H1 (cell line): ENCODE data around the gene SLC24A4. TPM values are rescaled to one million over a fixed set of nuclear protein-coding genes. Genes with fewer than 3 reads are reported as not detected.

Source experiments
- CTCF ChIA-PET: fragments of 300-600 bp; sonication (Branson Sonifier 250); formaldehyde crosslinking; loops from one replicate; lab custom pipeline; 2021; ENCODE audit not compliant: partially characterized antibody; lab: Charles Lee
- POLR2A ChIA-PET: fragments of 300-600 bp; sonication (Branson Sonifier 250); formaldehyde crosslinking; loops from one replicate; lab custom pipeline; 2021; ENCODE audit warnings: inconsistent platforms; ENCODE audit not compliant: partially characterized antibody; lab: Charles Lee
- DNase-seq, 2 experiments: peaks; one replicate each; pipeline versions ENCODE4 v3.0.0 to v3.0.0-alpha.2; 2010 to 2022; ENCODE audit warnings: low spot score in 2 of 2, low read depth in 1 of 2, mixed read lengths in 1 of 2
- FAIRE-seq: peaks from 2 replicates; lab custom pipeline; 2011; peaks lifted over from hg19 to GRCh38; lab: Jason Lieb, UNC
- H2AFZ ChIP-seq: 2 replicates; pipeline ENCODE4 v1.8.1; 2012; ENCODE audit warnings: low read length, inconsistent platforms
- H2AK5ac ChIP-seq: 2 replicates; pipeline ENCODE4 v1.6.1; 2013; ENCODE audit warnings: low read depth, low read length
- H2BK120ac ChIP-seq: replicated peaks from 2 replicates; pipeline ENCODE3; 2013; ENCODE audit warnings: low read depth, low read length, inconsistent platforms
- H2BK12ac ChIP-seq: 2 replicates; pipeline ENCODE4 v1.6.1; 2013; ENCODE audit warnings: low read depth, low read length
- H2BK15ac ChIP-seq: 2 replicates; pipeline ENCODE4 v1.6.1; 2013; ENCODE audit warnings: low read length
- H2BK20ac ChIP-seq: 2 replicates; pipeline ENCODE4 v1.6.1; 2013; ENCODE audit warnings: low read length
- H2BK5ac ChIP-seq: 2 replicates; pipeline ENCODE4 v1.6.1; 2013; ENCODE audit warnings: low read depth, low read length
- H3K14ac ChIP-seq: 2 replicates; pipeline ENCODE4 v1.6.1; 2013; ENCODE audit warnings: inconsistent platforms; ENCODE audit not compliant: insufficient read length
- H3K18ac ChIP-seq: 2 replicates; pipeline ENCODE4 v1.6.1; 2013; ENCODE audit warnings: low read length; ENCODE audit errors: extremely low read depth
- H3K23ac ChIP-seq: 2 replicates; pipeline ENCODE4 v1.6.1; 2013; ENCODE audit warnings: inconsistent platforms; ENCODE audit not compliant: insufficient read length
- H3K23me2 ChIP-seq: 2 replicates; pipeline ENCODE4 v1.6.1; 2013; ENCODE audit warnings: low read depth, low read length
- H3K27ac ChIP-seq: 2 replicates; pipeline ENCODE4 v1.6.1; 2011; ENCODE audit warnings: low read depth, low read length, inconsistent platforms
- H3K27me3 ChIP-seq, 4 experiments: replicated peaks in 1 of 4; 1 replicate in 1 of 4; 2 replicates in 3 of 4; pipeline versions ENCODE4 v1.6.1 to v1.8.1; 2011 to 2013; ENCODE audit warnings: low read length in 3 of 4, mild to moderate bottlenecking in 3 of 4, inconsistent platforms in 2 of 4, mixed read lengths in 2 of 4, moderate library complexity in 1 of 4; ENCODE audit not compliant: control insufficient read depth in 3 of 4, insufficient read depth in 3 of 4; ENCODE audit errors: extremely low read depth in 1 of 4
- H3K36me3 ChIP-seq, 4 experiments: 2 replicates each; pipeline versions ENCODE4 v1.6.1 to v1.8.1; 2011 to 2013; ENCODE audit warnings: mild to moderate bottlenecking in 4 of 4, low read length in 3 of 4, moderate library complexity in 2 of 4, control low read depth in 1 of 4, inconsistent platforms in 1 of 4; ENCODE audit not compliant: insufficient read depth in 4 of 4, control insufficient read depth in 2 of 4
- H3K4ac ChIP-seq: replicated peaks from 2 replicates; pipeline ENCODE3; 2013; ENCODE audit warnings: low read length, low read depth, mixed read lengths, inconsistent platforms; ENCODE audit not compliant: insufficient read length
- H3K4me1 ChIP-seq, 4 experiments: replicated peaks in 1 of 4; 1 replicate in 1 of 4; 2 replicates in 3 of 4; pipeline versions ENCODE4 v1.6.1 to v1.8.1; 2011 to 2013; ENCODE audit warnings: low read length in 3 of 4, inconsistent platforms in 2 of 4, mixed read lengths in 1 of 4; ENCODE audit not compliant: insufficient read depth in 4 of 4, control insufficient read depth in 3 of 4
- H3K4me2 ChIP-seq, 2 experiments: 2 replicates each; pipeline versions ENCODE4 v1.6.1 to v1.8.1; 2011 to 2013; ENCODE audit warnings: low read depth in 2 of 2, low read length in 2 of 2, control low read depth in 1 of 2, inconsistent platforms in 1 of 2, mild to moderate bottlenecking in 1 of 2; ENCODE audit not compliant: insufficient read depth in 1 of 2
- H3K4me3 ChIP-seq, 4 experiments: fragments of 200-600, 300-600 bp in 1 of 4; sonication (generic), shearing (Covaris generic), sonication (Bioruptor Twin) in 1 of 4; 2 replicates each; pipeline versions ENCODE4 v1.5.1 to v1.8.1; 2011 to 2016; ENCODE audit warnings: low read length in 4 of 4, low read depth in 3 of 4, control low read depth in 2 of 4, inconsistent platforms in 2 of 4, mild to moderate bottlenecking in 2 of 4, mixed read lengths in 1 of 4, moderate library complexity in 1 of 4; ENCODE audit not compliant: insufficient read depth in 2 of 4; ENCODE audit errors: extremely low read depth in 1 of 4
- H3K56ac ChIP-seq: replicated peaks from 2 replicates; pipeline ENCODE3; 2013; ENCODE audit warnings: low read depth, mild to moderate bottlenecking, mixed read lengths, low read length, inconsistent platforms; ENCODE audit not compliant: insufficient read length
- H3K79me1 ChIP-seq: 2 replicates; pipeline ENCODE4 v1.6.1; 2013; ENCODE audit warnings: low read depth, low read length, control low read depth
- H3K79me2 ChIP-seq, 2 experiments: 2 replicates each; pipeline versions ENCODE4 v1.6.1 to v1.8.1; 2012 to 2013; ENCODE audit warnings: low read length in 2 of 2, mild to moderate bottlenecking in 2 of 2, inconsistent platforms in 1 of 2; ENCODE audit not compliant: insufficient read depth in 2 of 2, control insufficient read depth in 1 of 2
- H3K9ac ChIP-seq, 4 experiments: replicated peaks in 1 of 4; 1 replicate in 1 of 4; 2 replicates in 3 of 4; pipeline versions ENCODE4 v1.6.1 to v1.8.1; 2011 to 2013; ENCODE audit warnings: low read depth in 3 of 4, low read length in 3 of 4, control low read depth in 2 of 4, mild to moderate bottlenecking in 2 of 4, moderate library complexity in 2 of 4, inconsistent platforms in 1 of 4; ENCODE audit errors: extremely low read depth in 1 of 4
- H3K9me3 ChIP-seq, 2 experiments: 2 replicates each; pipeline versions ENCODE4 v1.6.1 to v1.8.1; 2012 to 2013; ENCODE audit warnings: mild to moderate bottlenecking in 2 of 2, moderate library complexity in 2 of 2, control low read depth in 1 of 2, inconsistent platforms in 1 of 2, low read depth in 1 of 2, low read length in 1 of 2, mixed read lengths in 1 of 2; ENCODE audit not compliant: insufficient read depth in 2 of 2
- H4K20me1 ChIP-seq, 2 experiments: replicated peaks in 1 of 2; 2 replicates each; pipeline versions ENCODE3 to v1.8.1; 2011 to 2013; ENCODE audit warnings: inconsistent platforms in 2 of 2, low read length in 2 of 2, mild to moderate bottlenecking in 1 of 2; ENCODE audit not compliant: insufficient read depth in 2 of 2, control insufficient read depth in 1 of 2
- H4K5ac ChIP-seq: 2 replicates; pipeline ENCODE4 v1.6.1; 2013; ENCODE audit warnings: low read length, low read depth, mixed read lengths, inconsistent platforms; ENCODE audit not compliant: insufficient read length
- H4K8ac ChIP-seq: 2 replicates; pipeline ENCODE4 v1.8.0; 2013; ENCODE audit warnings: mild to moderate bottlenecking, moderate library complexity, low read length, inconsistent platforms; ENCODE audit not compliant: insufficient read depth; ENCODE audit errors: extremely low read depth
- H4K91ac ChIP-seq: replicated peaks from 2 replicates; pipeline ENCODE3; 2013; ENCODE audit warnings: low read length, mixed read lengths, inconsistent platforms; ENCODE audit not compliant: insufficient read length
- CTCF ChIP-seq, 3 experiments: IDR thresholded peaks; 1 replicate in 2 of 3; 2 replicates in 1 of 3; pipeline versions ENCODE4 v1.5.1 to v1.6.1; 2011; ENCODE audit warnings: low read length in 3 of 3, mild to moderate bottlenecking in 3 of 3, inconsistent platforms in 2 of 3, low read depth in 1 of 3, moderate library complexity in 1 of 3; ENCODE audit not compliant: insufficient read depth in 1 of 3; ENCODE audit errors: control extremely low read depth in 1 of 3
- KDM1A ChIP-seq: fragments of 200-600, 300-600 bp; sonication (generic); IDR thresholded peaks from 2 replicates; pipeline ENCODE4 v1.7.1; 2016; ENCODE audit warnings: mild to moderate bottlenecking, low read length, borderline replicate concordance
- NRF1 ChIP-seq: IDR thresholded peaks from 2 replicates; pipeline ENCODE4 v1.6.1; 2011; ENCODE audit warnings: mild to moderate bottlenecking, low read depth, low read length, improper control_type of control experiment
- RAD21 ChIP-seq, 2 experiments: IDR thresholded peaks in 1 of 2; conservative IDR thresholded peaks in 1 of 2; 2 replicates each; pipeline ENCODE4 v1.6.1; 2011; ENCODE audit warnings: low read depth in 2 of 2, low read length in 2 of 2, improper control_type of control experiment in 1 of 2, inconsistent platforms in 1 of 2, mild to moderate bottlenecking in 1 of 2, moderate library complexity in 1 of 2
- WGBS, 2 experiments: shearing (Covaris generic) in 1 of 2; methylation state at CpG; one replicate each; pipeline versions ENCODE4 v1.1.6 to v1.1.7; 2013 to 2015; ENCODE audit warnings: low lambda C conversion rate in 2 of 2, mixed read lengths in 2 of 2, inconsistent platforms in 1 of 2, low coverage in 1 of 2, missing lambda C conversion rate in 1 of 2; ENCODE audit not compliant: insufficient replicate concordance in 2 of 2, insufficient coverage in 1 of 2, insufficient read length in 1 of 2; ENCODE audit errors: extremely low coverage in 1 of 2, missing lambda C conversion rate in 1 of 2; 5-methylcytosine and 5-hydroxymethylcytosine counted together
- polyA plus RNA-seq, 7 experiments: library from polyadenylated mRNA; depleted of rRNA in 3 of 7; stranded (reverse) in 5 of 7; unstranded in 2 of 7; fragments of >200 nt in 5 of 7; fragments of 200-250 nt in 2 of 7; gene quantifications; 1 replicate in 5 of 7; 2 replicates in 1 of 7; 4 replicates in 1 of 7; pipeline versions ENCODE4 v1.2.1 to v1.2.3, GENCODE V29; 2011 to 2013; ENCODE audit warnings: missing spikeins in 2 of 7, mixed read lengths in 2 of 7
- total RNA-seq: library from RNA; stranded (reverse); fragmentation: NEBNext Ultra II Directional; extraction: Animal tissue kit (Norgen Biotek cat#: 25700); gene quantifications from 2 replicates; pipeline ENCODE4 v1.2.1, GENCODE V29; 2021

Gene SLC24A4
- total and polyA plus RNA-seq, 2 of the 8 experiments (the other 6 are each of a cell fraction or from before 2014, with no cell fraction given), result 0.27 to 0.89 TPM

- no peak overlapping the region for H4K5ac ChIP-seq
- POLR2A ChIA-PET, result interaction anchor here (0.6 to 1.0 kb wide), 2 partner anchors 78 to 216 kb away, joined by 3 to 4 read pairs; no protein-coding TSS in a partner anchor
- no peaks in the 10 kb centered on the region; the same call in 1 of the 2 replicates for H3K23me2 ChIP-seq
- no peak overlapping the region for H3K4me3 ChIP-seq
- no peak overlapping the region for H3K27ac ChIP-seq
- no peaks in the 10 kb centered on the region for H3K9me3 ChIP-seq
- no peaks in the 10 kb centered on the region for H4K20me1 ChIP-seq
- no peaks in the 10 kb centered on the region for H3K79me2 ChIP-seq
- H3K56ac ChIP-seq, result no peak overlapping the region
- no peak overlapping the region for H4K8ac ChIP-seq
- H3K36me3 ChIP-seq, result no peaks in the 10 kb centered on the region
- TF ChIP-seq RAD21 (IDR thresholded peaks at IDR 0.05 in 1 of 2, conservative IDR thresholded peaks at IDR 0.05 in 1 of 2; ENCODE audit: low read depth in 2 of 2, low read length in 2 of 2) (peak; percentile 77 to 78), KDM1A (peak; percentile 43; the same call in 1 of the 2 replicates), CTCF (IDR thresholded peaks at IDR 0.05; ENCODE audit: control extremely low read depth in 1 of 3, insufficient read depth in 1 of 3, low read depth in 1 of 3, low read length in 3 of 3) (peak in 2 of 3 experiments; percentile 67 to 77; a peak in 3 of 4 replicates), NRF1 (no peak)
- TF ChIP-seq, all 59 proteins: peak for 3
- H3K4ac ChIP-seq, result no peak overlapping the region
- peak; percentile 10 to 71 for DNase-seq
- H3K14ac ChIP-seq, result no peak overlapping the region
- H2BK12ac ChIP-seq, result no peak overlapping the region
- H3K18ac ChIP-seq, result no peak overlapping the region
- no peak overlapping the region for H4K91ac ChIP-seq
- no peak overlapping the region for H2BK20ac ChIP-seq
- H2BK15ac ChIP-seq, result no peak overlapping the region; the same call in 1 of the 2 replicates
- no peaks in the 10 kb centered on the region for H3K27me3 ChIP-seq
- H3K79me1 ChIP-seq, result no peaks in the 10 kb centered on the region
- no peak overlapping the region for H3K23ac ChIP-seq
- no peaks in the 10 kb centered on the region for H3K4me1 ChIP-seq
- CTCF ChIA-PET, result interaction anchor here (0.6 to 6.1 kb wide), 58 partner anchors 9 to 678 kb away, joined by 3 to 59 read pairs (median 4); partner anchors contain the start of gene SLC24A4
- H2AK5ac ChIP-seq, result no peak overlapping the region
- H2BK120ac ChIP-seq, result no peak overlapping the region
- 48% methylated on average over 9 of the region's 9 CpGs; no CpG with 5 or more reads in 1 of the 2 experiments for WGBS, 2 experiments
- peak; percentile 42 for FAIRE-seq
- H2AFZ ChIP-seq, result no peak overlapping the region
- no peak overlapping the region for H3K9ac ChIP-seq
- H2BK5ac ChIP-seq, result no peak overlapping the region
- H3K4me2 ChIP-seq, result no peak overlapping the region
Observed at GRCh38 chr14:92352158-92352985, 29.4 kb downstream of the SLC24A4 start.
